ENCODE data around the gene CDK10.

GRCh38 chr16:89670496-89671431 is 15.7 kb upstream of the CDK10 start:
- TF ChIP-seq POLR2AphosphoS5 (IDR thresholded peaks at IDR 0.05) (no peak), CTCF (IDR thresholded peaks at IDR 0.05; ENCODE audit: poor library complexity, severe bottlenecking) (no peak), TAF1 (IDR thresholded peaks at IDR 0.05; ENCODE audit: low read depth) (no peak), REST (IDR thresholded peaks at IDR 0.05; ENCODE audit: borderline replicate concordance) (no peak), RAD21 (conservative IDR thresholded peaks at IDR 0.05) (no peak), EZH2 (IDR thresholded peaks at IDR 0.05; ENCODE audit: borderline replicate concordance, insufficient read depth, low read length, poor library complexity, severe bottlenecking) (no peak), SMC3 (conservative IDR thresholded peaks at IDR 0.05; ENCODE audit: poor library complexity) (no peak), EP300 (conservative IDR thresholded peaks at IDR 0.05; ENCODE audit: poor library complexity, severe bottlenecking) (no peak), MXI1 (conservative IDR thresholded peaks at IDR 0.05; ENCODE audit: poor library complexity, severe bottlenecking) (no peak)

Measured in neural cell (in vitro differentiated cells).